PFSK-1 (cell line): ENCODE results near the gene NLGN2.

Experiments
- FOXP2 ChIP-seq: optimal IDR thresholded peaks from 2 replicates; pipeline ENCODE3; 2011; ENCODE audit warnings: borderline replicate concordance, control low read depth, inconsistent platforms; ENCODE audit not compliant: insufficient read depth; ENCODE audit errors: extremely low read length, extremely low read depth
- POLR2AphosphoS5 ChIP-seq: IDR thresholded peaks from 2 replicates; pipeline ENCODE4 v1.6.1; 2012; ENCODE audit warnings: low read depth, mild to moderate bottlenecking, control low read depth, low read length, moderate library complexity
- SIN3A ChIP-seq: IDR thresholded peaks from 2 replicates; pipeline ENCODE4 v1.6.1; 2012; ENCODE audit warnings: mild to moderate bottlenecking, low read length, moderate library complexity, borderline replicate concordance; ENCODE audit not compliant: insufficient read depth
- TAF1 ChIP-seq: IDR thresholded peaks from 2 replicates; pipeline ENCODE4 v1.6.1; 2012; ENCODE audit warnings: low read length, control low read depth, borderline replicate concordance; ENCODE audit not compliant: insufficient read depth
- TF ChIP-seq, protein P1 (sequence below), 2 experiments: IDR thresholded peaks; 2 replicates each; pipeline versions ENCODE4 v1.6.1 to v1.8.0; 2011 to 2012; ENCODE audit warnings: low read depth in 2 of 2, low read length in 2 of 2, control low read depth in 1 of 2, inconsistent platforms in 1 of 2, mild to moderate bottlenecking in 1 of 2, moderate library complexity in 1 of 2; ENCODE audit not compliant: insufficient read depth in 1 of 2

NLGN2 gene

DNA sequence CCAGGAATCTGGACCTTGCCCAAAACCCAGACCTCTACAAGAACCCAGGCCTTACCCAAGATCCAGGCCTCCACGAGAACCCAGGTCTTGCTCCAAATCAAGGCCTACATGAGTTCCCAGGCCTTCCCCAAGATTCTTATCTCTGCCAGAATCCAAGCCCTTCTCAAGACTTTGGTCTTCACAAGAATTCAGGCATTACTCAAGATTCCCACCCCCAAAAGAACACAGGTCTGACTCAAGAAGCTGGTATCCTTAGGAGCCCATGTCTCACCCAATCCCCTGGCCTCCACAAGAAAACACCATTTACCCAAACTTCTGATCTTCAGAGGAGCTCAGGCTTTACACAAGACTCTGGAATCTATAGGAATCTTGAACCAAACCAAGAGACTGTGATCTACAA is 23.6 kb downstream of the NLGN2 start:
- no peak for TF ChIP-seq FOXP2
- no peak for TF ChIP-seq TAF1
- TF ChIP-seq, protein P1, sequence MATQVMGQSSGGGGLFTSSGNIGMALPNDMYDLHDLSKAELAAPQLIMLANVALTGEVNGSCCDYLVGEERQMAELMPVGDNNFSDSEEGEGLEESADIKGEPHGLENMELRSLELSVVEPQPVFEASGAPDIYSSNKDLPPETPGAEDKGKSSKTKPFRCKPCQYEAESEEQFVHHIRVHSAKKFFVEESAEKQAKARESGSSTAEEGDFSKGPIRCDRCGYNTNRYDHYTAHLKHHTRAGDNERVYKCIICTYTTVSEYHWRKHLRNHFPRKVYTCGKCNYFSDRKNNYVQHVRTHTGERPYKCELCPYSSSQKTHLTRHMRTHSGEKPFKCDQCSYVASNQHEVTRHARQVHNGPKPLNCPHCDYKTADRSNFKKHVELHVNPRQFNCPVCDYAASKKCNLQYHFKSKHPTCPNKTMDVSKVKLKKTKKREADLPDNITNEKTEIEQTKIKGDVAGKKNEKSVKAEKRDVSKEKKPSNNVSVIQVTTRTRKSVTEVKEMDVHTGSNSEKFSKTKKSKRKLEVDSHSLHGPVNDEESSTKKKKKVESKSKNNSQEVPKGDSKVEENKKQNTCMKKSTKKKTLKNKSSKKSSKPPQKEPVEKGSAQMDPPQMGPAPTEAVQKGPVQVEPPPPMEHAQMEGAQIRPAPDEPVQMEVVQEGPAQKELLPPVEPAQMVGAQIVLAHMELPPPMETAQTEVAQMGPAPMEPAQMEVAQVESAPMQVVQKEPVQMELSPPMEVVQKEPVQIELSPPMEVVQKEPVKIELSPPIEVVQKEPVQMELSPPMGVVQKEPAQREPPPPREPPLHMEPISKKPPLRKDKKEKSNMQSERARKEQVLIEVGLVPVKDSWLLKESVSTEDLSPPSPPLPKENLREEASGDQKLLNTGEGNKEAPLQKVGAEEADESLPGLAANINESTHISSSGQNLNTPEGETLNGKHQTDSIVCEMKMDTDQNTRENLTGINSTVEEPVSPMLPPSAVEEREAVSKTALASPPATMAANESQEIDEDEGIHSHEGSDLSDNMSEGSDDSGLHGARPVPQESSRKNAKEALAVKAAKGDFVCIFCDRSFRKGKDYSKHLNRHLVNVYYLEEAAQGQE (IDR thresholded peaks at IDR 0.05; ENCODE audit: insufficient read depth in 1 of 2, low read depth in 2 of 2, low read length in 2 of 2) = no peak
- TF ChIP-seq POLR2AphosphoS5 = no peak
- no peak for TF ChIP-seq SIN3A

DNA sequence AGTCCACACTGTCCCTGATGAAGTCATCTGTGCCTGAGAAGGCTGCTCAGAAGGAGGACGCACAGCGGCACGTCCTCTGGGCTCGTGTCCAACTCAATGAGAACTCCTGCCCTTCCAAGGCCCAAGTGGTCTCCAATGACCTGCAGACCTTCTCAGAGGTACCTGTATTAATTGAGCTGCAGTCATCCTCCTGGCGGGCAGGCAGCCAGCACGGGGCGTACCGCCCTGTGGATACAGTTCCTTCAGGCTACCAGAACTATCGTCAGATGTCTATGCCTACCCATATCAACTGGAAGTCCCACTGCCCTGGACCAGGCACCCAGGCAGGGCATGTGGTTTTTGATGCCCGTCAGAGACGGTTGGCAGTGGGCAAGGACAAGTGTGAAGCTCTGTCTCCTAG is 24.7 kb downstream of the NLGN2 start:
- TF ChIP-seq, protein P1 (IDR thresholded peaks at IDR 0.05; ENCODE audit: insufficient read depth in 1 of 2, low read depth in 2 of 2, low read length in 2 of 2) = no peak
- no peak for TF ChIP-seq POLR2AphosphoS5
- TF ChIP-seq FOXP2 = no peak
- TF ChIP-seq TAF1 = no peak
- no peak for TF ChIP-seq SIN3A

DNA sequence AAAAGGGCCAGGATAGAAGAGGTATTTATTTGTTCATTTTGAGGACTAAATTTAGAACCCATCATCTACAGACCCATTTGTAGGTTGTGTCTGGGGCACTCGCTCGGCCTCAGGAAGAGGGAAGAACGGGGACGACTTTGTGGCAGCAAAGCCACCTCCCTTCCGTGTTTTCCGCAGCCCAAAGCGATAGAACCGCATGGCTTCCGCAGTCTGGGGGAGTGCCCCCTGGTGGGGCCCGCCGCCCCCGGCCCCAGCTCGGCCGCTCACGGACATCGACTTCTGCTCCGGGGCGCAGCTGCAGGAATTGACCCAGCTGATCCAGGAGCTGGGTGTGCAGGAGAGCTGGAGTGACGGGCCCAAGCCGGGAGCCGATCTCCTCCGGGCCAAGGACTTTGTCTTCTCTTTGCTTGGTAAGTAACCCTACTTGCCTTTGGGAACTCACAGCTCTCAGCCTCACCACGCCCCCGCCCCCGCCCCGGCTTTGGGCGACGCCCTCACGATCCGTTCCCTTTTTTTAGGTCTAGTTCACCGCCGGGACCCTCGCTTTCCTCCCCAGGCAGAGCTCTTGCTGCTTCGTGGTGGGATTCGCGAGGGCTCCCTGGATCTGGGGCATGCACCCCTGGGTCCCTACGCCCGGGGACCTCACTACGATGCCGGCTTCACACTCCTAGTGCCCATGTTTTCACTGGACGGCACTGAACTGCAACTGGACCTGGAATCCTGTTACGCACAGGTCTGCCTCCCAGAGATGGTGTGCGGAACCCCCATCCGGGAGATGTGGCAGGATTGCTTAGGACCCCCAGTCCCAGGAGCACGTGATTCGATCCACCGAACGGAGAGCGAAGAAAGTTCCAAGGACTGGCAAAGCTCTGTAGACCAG is 28.3 kb downstream of the NLGN2 start:
- TF ChIP-seq POLR2AphosphoS5 = no peak
- no peak for TF ChIP-seq FOXP2
- TF ChIP-seq, protein P1 (IDR thresholded peaks at IDR 0.05; ENCODE audit: insufficient read depth in 1 of 2, low read depth in 2 of 2, low read length in 2 of 2) = no peak
- TF ChIP-seq TAF1 = no peak
- no peak for TF ChIP-seq SIN3A

DNA sequence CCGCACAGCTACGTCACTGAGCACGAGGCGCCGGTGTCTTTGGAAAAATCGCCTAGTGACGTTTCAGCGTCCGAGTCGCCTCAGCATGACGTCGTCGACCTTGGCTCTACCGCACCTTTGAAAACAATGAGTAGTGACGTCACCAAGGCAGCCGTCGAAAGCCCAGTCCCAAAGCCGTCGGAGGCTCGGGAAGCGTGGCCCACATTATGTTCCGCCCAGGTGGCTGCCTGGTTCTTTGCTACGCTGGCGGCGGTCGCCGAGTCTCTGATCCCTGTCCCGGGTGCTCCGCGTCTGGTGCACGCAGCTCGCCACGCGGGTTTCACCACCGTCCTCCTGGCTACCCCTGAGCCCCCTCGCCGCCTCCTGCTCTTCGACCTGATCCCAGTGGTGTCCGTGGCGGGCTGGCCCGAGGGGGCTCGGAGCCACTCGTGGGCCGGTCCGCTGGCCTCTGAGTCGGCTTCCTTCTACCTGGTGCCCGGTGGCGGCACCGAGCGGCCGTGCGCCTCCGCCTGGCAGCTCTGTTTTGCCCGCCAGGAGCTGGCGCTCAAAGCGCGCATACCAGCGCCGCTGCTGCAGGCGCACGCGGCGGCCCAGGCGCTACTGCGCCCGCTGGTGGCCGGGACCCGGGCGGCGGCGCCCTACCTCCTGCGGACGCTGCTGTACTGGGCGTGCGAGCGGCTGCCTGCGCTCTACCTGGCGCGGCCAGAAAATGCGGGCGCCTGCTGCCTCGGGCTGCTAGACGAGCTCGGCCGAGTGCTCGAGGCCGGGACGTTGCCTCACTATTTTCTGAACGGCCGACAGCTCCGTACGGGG is 29.1 kb downstream of the NLGN2 start:
- no peak for TF ChIP-seq POLR2AphosphoS5
- TF ChIP-seq, protein P1 (IDR thresholded peaks at IDR 0.05; ENCODE audit: insufficient read depth in 1 of 2, low read depth in 2 of 2, low read length in 2 of 2) = no peak
- TF ChIP-seq SIN3A = no peak
- TF ChIP-seq TAF1 = no peak
- no peak for TF ChIP-seq FOXP2
